Measurements from ENCODE around the gene TSHZ2.

Gene TSHZ2, protein sequence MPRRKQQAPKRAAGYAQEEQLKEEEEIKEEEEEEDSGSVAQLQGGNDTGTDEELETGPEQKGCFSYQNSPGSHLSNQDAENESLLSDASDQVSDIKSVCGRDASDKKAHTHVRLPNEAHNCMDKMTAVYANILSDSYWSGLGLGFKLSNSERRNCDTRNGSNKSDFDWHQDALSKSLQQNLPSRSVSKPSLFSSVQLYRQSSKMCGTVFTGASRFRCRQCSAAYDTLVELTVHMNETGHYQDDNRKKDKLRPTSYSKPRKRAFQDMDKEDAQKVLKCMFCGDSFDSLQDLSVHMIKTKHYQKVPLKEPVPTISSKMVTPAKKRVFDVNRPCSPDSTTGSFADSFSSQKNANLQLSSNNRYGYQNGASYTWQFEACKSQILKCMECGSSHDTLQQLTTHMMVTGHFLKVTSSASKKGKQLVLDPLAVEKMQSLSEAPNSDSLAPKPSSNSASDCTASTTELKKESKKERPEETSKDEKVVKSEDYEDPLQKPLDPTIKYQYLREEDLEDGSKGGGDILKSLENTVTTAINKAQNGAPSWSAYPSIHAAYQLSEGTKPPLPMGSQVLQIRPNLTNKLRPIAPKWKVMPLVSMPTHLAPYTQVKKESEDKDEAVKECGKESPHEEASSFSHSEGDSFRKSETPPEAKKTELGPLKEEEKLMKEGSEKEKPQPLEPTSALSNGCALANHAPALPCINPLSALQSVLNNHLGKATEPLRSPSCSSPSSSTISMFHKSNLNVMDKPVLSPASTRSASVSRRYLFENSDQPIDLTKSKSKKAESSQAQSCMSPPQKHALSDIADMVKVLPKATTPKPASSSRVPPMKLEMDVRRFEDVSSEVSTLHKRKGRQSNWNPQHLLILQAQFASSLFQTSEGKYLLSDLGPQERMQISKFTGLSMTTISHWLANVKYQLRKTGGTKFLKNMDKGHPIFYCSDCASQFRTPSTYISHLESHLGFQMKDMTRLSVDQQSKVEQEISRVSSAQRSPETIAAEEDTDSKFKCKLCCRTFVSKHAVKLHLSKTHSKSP (N-terminal part only)

DNA sequence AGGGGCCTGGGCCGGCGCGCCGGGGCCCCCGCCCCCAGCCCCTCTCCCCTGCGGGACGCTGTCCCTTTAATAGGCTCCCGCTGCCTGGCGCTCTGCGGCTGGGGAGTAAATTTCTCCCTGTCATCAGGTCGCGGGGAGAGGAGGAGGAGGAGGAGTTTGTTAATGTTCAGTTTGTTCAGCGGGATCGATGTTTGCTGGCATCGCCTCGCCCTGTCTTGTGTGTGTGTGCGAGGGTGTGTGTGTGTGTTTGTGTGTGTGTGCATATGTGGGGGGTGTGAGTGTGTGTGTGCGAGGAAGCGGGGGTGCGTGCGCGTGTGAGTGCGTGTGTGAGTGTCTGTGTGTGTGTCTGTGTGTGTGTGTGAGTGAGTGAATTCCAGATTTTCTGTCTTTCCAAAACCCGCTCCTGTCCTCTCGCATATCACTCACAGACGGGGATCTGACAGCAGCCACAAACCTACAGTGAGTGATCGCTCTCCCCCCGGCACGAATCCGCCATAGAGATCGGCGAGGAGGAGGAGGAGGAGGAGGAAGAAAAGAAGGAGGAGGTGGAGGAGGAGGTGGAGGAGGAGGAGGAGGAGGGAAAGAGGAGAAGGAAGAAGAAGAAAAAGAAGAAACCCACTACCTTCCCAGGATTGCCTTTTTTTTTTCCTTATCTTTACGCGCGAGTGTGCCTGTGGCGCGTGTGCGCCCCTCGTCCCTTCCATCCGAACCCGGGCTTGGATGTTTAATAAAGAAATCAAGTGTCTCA lies at the start of gene TSHZ2:
TSHZ2 (plus strand) TSS at position 169 of the 748 bp plus-strand sequence. CDS start 936 bp downstream, outside the sequence.
- DNase-seq (ENCODE audit: low read depth) = no peak

DNA sequence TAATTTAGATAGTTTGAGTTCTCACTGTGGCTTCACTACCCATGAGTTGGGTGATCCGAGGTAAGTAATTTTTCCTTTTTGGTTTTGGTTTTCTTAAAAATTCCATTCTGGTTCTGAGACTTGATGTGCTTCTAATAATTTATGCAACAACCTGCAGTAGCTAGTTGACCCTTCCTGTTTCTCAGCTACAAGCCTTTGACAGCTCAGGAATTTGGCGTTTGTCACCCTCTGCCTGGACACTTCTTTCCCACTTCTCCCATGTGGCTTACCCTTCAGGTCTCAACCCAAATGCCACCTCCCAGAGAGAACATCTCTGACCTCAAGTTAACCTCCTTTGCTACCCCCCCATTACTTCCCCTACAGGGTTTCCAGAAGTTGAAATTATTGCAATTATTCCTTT lies 49.7 kb upstream of the TSHZ2 start:
- no peak for DNase-seq (ENCODE audit: low read depth)

DNA sequence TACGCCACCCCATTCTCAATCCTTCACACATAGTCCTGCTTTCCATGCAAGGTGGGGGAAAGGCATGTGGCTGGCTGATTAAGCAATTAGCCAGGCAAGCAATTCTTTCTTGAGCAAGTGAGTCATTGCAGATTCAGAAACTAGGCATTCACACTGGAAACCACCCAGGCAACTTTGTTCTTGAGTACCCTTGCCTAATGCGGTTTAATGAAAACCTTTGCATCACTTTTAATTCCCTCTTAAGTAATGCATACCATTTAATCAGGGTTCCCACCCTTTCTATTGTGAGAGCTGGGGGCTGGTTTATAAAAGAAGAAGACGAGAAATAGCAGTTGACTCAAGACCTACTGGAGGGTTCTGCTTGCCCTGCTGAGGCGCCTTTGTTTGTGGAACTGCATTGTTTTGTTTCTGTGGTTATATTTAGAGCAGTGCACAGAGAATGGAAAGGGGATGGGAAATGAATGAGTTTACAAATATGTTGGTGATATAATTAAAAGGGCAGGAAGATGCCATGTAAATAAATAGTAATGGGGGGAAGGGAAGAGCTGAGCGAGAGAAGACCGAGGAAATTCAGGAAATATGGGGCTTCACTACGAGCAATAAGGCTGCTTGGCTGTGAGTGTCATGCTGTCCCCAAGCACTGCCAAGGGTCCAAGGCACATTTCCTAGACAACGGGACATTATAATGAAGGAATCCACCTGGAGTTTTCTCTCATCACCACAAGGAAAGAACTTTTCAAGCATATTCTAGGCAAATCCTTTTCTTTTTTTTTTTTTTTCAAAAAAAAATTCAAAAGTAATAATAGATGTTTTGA lies 48.8 kb upstream of the TSHZ2 start:
- DNase-seq (ENCODE audit: low read depth) = no peak

DNA sequence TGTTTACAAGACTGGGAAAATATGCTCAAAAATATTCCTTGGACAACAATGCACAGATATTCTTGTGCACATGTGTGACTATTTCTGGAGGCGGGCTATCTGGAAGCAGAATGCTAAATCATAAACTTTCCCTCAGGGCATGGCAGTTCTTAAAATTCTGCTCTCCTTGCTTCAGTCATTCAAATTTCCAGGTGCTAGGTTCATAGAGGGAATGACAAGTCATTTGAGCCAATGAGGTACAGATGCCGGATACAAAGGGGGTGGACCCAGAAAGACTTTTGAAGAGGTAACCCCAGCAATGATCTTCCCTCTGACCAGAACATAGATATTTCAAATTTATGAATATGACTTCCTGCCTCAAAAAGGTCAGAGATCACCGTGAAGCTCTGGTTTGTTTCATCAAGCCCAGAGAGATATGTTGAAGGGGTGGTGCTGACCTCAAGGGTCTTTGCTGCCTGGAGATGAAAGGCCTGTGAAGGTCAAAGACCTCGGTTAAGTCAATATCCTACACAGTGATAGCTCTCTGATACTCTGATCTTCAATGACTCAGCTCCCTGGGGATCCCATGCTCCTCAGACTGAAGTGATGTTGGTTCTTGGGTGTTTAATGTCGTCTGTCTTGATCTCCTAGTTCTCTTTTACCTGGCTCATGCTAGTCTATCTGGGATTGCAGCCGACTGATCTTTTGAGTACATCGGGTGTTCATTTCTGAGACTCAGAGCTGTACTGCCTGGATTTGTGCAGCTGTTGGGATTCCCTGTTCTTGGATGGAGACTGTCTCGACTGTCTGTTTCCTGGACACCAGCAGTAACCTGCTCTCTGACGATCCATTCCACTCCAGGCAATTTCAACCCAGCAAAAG lies 47.5 kb upstream of the TSHZ2 start:
- no peak for DNase-seq (ENCODE audit: low read depth)

DNA sequence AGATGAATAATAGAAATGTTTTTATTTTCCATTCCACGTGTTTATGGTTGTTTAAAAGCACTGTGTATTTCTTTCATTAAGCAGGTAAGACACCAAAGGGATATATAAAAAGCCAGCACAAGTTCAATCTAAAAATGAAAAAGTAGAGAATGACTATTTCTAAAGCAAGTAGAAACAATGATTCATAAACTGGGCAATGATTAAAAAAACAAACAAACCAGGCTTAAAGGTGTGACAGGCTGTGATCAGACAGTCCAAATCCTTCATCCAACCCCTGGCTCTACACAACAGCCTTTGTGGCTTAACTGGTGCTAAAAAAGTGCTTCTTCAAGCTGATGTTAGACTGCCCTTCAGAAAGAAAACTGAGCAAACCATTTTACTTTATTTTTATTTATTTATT lies 45.7 kb upstream of the TSHZ2 start:
- no peak for DNase-seq (ENCODE audit: low read depth)

DNA sequence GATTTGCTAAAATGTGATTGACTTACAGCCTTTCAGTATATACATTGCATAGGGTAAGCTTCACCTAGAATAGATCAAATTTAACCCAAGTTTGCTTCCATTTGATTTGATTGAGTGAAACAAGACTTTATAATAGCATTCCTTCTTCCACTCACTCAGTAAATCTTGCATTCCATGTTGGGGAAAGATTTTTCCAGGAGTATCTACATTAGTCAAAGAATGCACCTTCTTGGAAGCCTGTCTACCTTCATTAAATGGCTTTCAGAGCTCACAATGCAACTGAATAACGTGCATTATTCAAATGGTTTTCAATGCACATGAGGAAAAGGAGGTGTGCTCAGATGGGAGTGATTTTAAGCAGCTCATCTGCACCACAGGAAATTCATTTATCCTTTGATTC lies 38.3 kb upstream of the TSHZ2 start:
- no peak for DNase-seq (ENCODE audit: low read depth)

DNA sequence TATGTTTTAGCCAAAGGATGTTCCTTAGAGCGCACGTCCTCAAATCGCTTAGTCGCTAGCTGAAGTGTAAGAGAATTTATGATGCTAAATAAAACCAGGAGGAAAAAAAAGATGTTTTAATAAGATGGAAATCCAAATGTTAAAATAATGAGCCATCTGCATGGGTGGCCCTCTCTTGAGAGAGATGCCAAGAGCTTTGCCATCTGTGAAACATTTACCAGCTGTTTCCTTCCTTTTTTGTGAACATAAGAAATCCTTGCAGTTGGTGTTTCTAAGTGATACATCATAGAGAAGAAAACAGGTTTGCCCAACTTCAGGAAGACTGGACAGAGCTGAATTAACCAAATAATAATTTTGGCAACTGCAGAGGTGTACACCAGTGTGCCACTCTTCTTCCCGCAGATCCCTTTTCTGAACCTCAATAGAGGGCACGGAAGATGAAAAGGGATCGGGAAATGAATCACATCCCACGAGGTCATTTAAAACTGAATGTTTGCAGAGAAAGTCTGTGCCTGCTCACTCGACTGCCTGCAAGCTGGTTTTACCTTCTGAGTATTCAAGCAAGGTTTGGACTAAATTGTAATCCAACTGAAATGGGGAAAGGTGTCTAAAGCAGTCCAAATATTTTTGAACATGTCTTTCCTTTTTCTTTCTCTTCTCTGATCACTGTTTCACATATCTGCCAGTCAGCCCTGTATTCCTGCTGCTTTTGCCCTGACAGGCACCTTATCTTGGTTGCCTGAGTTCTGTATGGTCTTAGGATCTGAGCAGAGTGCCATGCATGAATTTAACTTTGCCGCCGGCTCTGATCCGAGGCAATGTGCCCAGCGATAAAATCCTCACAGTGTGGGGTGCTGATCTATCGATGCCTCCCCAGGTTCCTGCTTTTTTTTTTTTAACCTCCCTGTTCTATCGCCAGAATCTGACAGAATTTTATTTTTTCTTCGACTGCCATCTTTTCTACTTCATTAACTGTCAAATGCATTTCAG lies 35.5 kb upstream of the TSHZ2 start:
- DNase-seq (ENCODE audit: low read depth) = no peak

DNA sequence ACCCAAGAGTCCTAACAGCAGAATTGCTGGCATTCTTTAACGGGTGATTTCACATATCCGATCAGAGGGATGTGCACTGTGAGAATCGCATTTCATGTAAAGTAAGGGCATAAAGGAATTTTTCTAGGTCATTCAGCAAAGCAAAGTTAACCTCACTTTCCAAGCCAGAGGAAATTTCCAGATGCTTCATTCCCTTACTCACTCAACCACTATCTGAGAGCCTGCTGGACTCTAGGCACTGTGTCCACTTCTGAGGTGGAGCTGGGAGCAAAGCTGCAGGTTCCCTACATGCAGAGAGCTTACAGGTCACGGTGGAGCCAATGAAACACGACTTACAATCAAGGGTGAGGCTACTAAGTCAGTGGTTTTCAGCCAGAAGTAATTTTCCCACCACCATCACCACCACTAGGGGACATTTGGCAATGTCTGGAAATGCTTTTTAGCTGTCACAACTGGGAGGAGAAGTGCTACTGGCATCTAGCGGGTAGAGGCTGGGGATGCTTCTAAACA lies 34.5 kb upstream of the TSHZ2 start:
- DNase-seq (ENCODE audit: low read depth) = no peak

DNA sequence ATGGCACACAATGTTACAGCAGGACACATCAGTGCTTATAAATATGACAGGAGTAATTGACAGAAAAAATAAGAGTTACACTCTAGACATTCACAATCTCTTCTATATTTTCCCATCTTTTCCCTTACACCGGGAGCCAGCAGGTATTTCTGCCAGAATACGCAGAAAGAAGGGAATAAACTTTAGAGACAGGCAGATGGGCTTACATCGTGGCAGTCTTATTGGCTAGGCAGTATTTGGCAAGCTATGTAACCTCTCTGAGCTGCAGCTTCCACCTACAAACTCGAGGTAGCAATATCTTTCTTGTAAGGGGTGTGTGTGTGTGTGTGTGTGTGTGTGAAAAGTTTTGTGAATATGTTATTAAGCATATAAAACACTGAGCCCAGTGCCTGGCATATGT lies 33.0 kb upstream of the TSHZ2 start:
- DNase-seq (ENCODE audit: low read depth) = no peak

DNA sequence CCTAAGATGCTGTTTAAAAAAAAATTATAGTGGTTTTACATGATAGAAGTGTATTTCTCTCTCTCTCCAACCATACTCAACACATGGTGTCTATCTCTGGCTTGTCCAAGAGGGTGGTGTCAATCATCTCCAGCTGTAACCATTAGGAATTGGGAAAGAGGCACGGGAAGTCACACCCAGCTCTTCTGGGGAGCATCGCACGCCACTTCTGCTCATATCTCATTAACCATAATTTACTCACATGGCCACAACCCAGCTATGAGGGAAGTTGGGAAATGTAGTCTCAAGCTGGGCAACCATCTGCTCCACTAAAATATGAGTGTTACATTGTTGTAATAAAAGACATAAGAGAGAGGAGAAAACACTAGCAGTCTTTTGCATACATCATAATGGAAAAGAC lies 30.4 kb upstream of the TSHZ2 start:
- no peak for DNase-seq (ENCODE audit: low read depth)

DNA sequence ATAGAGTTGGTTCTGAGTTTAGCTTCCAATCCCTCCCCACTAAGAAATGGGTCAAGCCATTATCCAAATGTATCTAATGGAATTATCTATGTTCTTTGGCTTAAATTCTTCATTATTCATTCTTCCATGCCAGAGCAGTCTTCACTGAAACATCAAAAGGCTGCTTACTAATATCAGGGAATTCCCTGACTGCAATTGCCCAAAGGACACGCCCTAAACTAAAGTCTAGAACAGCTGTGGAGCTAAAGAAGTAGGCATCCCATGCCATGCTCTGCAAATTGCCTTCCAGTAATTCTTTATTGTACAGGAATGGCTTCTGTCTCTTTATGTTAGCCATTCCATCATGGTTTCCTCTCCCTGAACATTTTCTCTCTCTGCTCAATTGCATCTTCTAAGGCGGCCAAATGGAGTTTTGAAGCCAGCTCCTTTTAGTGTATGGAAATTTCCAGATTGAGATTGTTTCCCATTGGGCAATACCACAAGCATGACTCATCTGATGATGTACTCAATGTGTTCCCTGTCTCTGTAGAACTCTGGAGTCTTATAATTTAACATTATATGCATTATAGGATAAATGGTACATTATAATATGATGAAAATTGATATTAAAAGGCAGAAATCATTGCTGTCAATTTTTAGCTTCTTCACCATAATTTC lies 28.8 kb upstream of the TSHZ2 start:
- no peak for DNase-seq (ENCODE audit: low read depth)

DNA sequence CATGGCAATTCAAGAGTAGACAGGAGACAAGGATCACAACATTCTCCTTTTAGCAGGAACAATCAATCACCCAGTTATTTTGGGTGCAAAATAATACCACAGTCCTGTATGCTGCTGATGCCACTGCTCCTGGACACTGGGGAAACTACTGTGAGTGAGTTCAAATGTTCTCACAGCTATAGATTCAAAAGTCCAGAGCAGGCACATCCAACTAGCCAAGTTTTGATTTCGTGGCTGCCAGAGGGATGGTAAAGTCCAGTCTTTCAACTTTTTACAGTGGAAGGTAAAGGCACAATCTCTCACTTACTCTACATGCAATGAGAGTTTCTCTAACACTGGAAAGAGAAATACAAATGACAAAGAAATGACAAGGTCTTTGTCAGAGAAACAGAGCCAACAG lies 26.9 kb upstream of the TSHZ2 start:
- DNase-seq (ENCODE audit: low read depth) = no peak

DNA sequence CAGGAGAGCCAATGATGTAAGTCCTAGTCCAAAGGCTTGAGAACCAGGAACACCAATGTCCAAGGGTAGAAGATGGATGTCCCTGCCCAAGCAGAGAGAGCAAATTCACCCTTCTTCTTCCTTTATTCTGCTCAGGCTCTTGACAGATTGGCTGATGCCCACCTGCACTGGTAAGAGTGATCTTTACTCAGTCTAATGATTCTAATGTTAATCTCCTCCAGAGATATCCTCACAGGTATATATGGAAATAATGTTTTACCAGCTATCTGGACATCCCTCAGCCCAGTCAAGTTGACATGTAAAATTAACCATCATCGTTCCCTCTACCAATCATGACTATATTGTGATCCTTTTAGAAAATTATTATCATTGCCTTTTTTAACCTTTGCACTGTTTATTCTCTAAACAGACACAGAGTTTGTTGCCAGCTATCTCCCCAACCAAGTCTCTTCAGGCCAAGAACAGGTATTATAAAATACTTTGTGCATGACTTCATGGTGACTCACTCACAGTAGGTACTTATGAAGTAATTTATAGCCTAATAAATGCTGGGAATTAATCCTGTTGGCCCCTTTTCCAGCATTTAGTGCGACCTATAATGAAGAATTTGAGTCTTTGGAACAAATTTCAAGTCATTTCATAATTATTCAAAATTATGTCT lies 26.2 kb upstream of the TSHZ2 start:
- DNase-seq (ENCODE audit: low read depth) = no peak

DNA sequence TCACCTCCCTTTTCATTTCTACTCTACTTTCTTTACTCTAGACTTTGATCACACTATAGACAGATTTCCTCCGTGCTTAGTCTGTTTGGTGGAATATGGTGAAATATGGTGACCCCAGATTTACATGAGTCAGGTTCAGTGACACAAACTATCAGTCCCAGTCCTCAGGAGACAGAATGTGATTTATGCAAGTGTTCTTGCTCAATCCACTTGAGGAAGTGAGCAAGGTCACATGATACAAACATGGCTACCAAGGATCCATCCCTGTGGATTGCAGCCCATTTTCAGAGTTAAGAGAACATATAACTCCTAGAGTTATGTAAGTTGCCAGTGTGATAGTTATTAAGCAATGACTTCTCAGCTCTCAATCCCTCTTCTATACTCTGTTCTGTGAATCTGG lies 23.7 kb upstream of the TSHZ2 start:
- DNase-seq (ENCODE audit: low read depth) = no peak

DNA sequence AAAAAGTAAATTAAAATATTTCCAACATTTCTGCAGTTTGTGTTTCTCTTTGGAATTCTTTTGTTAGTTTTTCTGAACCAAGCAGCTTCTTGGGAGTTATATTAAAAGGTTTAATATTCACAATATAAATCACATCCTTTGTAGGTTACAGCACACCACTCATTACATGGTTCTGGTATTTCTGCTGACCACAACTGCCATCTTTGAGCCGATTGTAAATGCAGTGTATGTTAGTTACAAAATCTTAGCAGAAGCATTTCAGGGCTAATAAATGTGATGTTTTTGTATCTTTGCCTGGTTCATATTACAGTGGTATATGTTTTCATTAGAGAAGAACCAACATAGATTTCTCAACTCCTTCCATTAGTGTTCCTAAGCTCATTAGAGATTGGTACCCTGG lies 19.1 kb upstream of the TSHZ2 start:
- DNase-seq (ENCODE audit: low read depth) = no peak

DNA sequence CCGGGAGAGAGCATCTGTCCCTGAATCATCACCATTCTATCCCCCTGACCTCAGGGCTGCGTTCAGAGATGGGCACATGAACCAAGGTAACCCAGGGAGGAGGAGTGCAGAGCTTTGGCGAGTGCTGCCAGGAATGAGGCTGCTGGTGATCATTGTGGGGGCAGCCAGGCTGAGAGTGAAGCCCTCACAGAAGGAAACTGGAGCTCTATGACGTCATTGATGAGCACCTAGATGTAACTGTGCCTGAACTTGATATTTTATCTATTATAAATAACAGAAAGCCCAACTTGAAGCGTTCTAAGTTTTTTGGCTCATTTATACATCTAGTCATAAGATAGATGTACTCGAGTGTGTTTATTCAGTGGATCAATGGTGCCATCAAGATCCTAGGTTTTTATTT lies 17.3 kb upstream of the TSHZ2 start:
- no peak for DNase-seq (ENCODE audit: low read depth)

DNA sequence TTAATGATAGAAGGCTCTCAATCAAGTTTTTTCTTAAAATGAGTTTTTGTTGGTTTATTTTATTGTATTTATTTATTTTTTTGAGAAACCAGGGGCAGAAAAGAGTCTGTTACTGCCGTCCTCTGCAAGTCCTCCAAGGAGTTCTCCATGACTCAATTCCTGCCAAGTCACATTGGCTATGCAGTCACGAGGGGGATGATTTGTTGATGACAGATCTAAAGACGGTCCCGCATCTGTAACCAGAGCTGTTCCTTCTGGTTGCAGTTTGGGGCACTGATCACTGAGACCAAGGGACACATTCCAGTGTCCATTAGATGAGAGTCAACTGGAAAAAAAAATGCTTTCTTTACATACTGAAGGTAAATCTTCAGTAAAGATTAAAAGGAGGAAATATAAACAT lies 13.9 kb upstream of the TSHZ2 start:
- no peak for DNase-seq (ENCODE audit: low read depth)

DNA sequence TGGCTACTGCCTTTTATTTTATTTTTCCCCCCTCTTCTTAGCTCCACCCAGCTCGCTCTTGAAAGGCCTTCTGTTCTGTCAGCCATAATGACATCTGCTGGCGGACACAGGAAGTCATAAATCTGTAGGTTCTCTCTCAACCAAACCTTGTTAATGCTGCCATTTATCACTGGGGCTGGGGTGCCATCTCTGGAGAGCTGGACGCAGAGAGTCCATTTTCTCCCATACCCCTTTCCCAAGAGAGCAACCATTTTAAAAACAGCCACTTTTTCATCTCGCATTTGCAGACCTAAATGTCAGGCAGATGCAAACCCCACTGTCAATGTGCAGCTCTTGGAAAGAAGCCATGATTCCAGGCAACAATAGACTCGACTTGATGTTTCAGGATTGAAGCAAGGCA lies 13.0 kb upstream of the TSHZ2 start:
- DNase-seq (ENCODE audit: low read depth) = no peak
